Neural progenitor cell (in vitro differentiated cells): ENCODE measurements around the gene TNFRSF1B. TPM values are rescaled to one million over a fixed set of nuclear protein-coding genes. Genes with fewer than 3 reads are reported as not detected.

Experiments
- DNase-seq: peaks from one replicate; pipeline ENCODE4 v3.0.0-alpha.2; 2016; ENCODE audit warnings: low spot score
- H2AFZ ChIP-seq: fragments of 200-600 bp; sonication (generic); replicated peaks from 2 replicates; pipeline ENCODE4 v1.6.1; 2016; ENCODE audit warnings: antibody characterized with exemption
- H3F3A ChIP-seq: fragments of 200-600 bp; sonication (generic); 2 replicates; pipeline ENCODE4 v1.6.1; 2016; ENCODE audit warnings: antibody characterized with exemption, low read depth
- H3K27ac ChIP-seq: fragments of 200-600 bp; sonication (generic); 2 replicates; pipeline ENCODE4 v1.5.1; 2016; ENCODE audit warnings: mild to moderate bottlenecking
- H3K27me3 ChIP-seq: fragments of 200-600 bp; sonication (generic); 2 replicates; pipeline ENCODE4 v1.6.1; 2016; ENCODE audit warnings: mild to moderate bottlenecking, moderate library complexity
- H3K36me3 ChIP-seq: fragments of 200-600 bp; sonication (generic); 2 replicates; pipeline ENCODE4 v1.5.1; 2016
- H3K4me1 ChIP-seq: fragments of 200-600 bp; sonication (generic); 2 replicates; pipeline ENCODE4 v1.6.1; 2016; ENCODE audit warnings: mixed run types
- H3K4me2 ChIP-seq: fragments of 200-600 bp; sonication (generic); 2 replicates; pipeline ENCODE4 v1.6.1; 2016
- H3K4me3 ChIP-seq: fragments of 200-600 bp; sonication (generic); 2 replicates; pipeline ENCODE4 v1.5.1; 2016
- H3K79me2 ChIP-seq: fragments of 200-600 bp; sonication (generic); 2 replicates; pipeline ENCODE4 v1.6.1; 2016; ENCODE audit warnings: low read depth
- H3K9ac ChIP-seq: fragments of 200-600 bp; sonication (generic); 2 replicates; pipeline ENCODE4 v1.6.1; 2016
- H3K9me3 ChIP-seq: fragments of 200-600 bp; sonication (generic); 2 replicates; pipeline ENCODE4 v1.5.1; 2016; ENCODE audit warnings: low read depth
- H4K20me1 ChIP-seq: fragments of 200-600 bp; sonication (generic); 2 replicates; pipeline ENCODE4 v1.6.1; 2016; ENCODE audit warnings: low read depth
- H3K27ac Mint-ChIP-seq: 3 replicates; pipeline ENCODE4 v1.8.0; 2021; ENCODE audit warnings: mixed read lengths
- H3K27me3 Mint-ChIP-seq: 2 replicates; pipeline ENCODE4 v1.8.0; 2022; ENCODE audit warnings: low read depth, mild to moderate bottlenecking, inconsistent platforms, moderate library complexity, mixed read lengths; ENCODE audit not compliant: insufficient read depth
- H3K36me3 Mint-ChIP-seq: 3 replicates; pipeline ENCODE4 v1.8.0; 2021; ENCODE audit warnings: mixed read lengths
- H3K4me1 Mint-ChIP-seq: 3 replicates; pipeline ENCODE4 v1.8.0; 2021; ENCODE audit warnings: mixed read lengths
- H3K4me3 Mint-ChIP-seq: 3 replicates; pipeline ENCODE4 v1.8.0; 2021; ENCODE audit warnings: mild to moderate bottlenecking, moderate library complexity, mixed read lengths
- H3K9me3 Mint-ChIP-seq: 3 replicates; pipeline ENCODE4 v1.8.0; 2020; ENCODE audit warnings: mixed read lengths
- CTCF ChIP-seq: fragments of 200-600 bp; sonication (generic); IDR thresholded peaks from 2 replicates; pipeline ENCODE4 v1.5.1; 2017; ENCODE audit warnings: antibody characterized with exemption, mild to moderate bottlenecking
- EZH2 ChIP-seq: fragments of 200-600 bp; sonication (generic); IDR thresholded peaks from 2 replicates; pipeline ENCODE4 v1.6.1; 2017; ENCODE audit warnings: antibody characterized with exemption, mild to moderate bottlenecking, moderate library complexity
- EZH2phosphoT487 ChIP-seq: fragments of 200-600 bp; sonication (generic); IDR thresholded peaks from 2 replicates; pipeline ENCODE4 v1.6.1; 2017; ENCODE audit warnings: antibody characterized with exemption
- total RNA-seq: library from RNA; depleted of rRNA; stranded (reverse); fragments of >200 nt; gene quantifications from 2 replicates; pipeline ENCODE4 v1.2.3, GENCODE V29; 2015; ENCODE audit warnings: low replicate concordance

TNFRSF1B gene
- total RNA-seq, 1 donor from 2014 or later = 0.04 TPM

GRCh38 chr1:12203216-12204007 lies 36.6 kb downstream of the TNFRSF1B start:
- no peaks in the 10 kb centered on the region for H3K9me3 Mint-ChIP-seq
- no peaks in the 10 kb centered on the region for H3K36me3 ChIP-seq
- peaks cover 29% of the 10 kb centered on the region for H3K4me1 Mint-ChIP-seq
- H3K4me3 ChIP-seq = no peak overlapping the region
- peak overlapping the region; percentile 13 for H3K27ac Mint-ChIP-seq
- H3K36me3 Mint-ChIP-seq = no peaks in the 10 kb centered on the region
- H3K79me2 ChIP-seq = no peaks in the 10 kb centered on the region
- H3K27ac ChIP-seq = no peak overlapping the region
- H3K27me3 Mint-ChIP-seq = peaks cover 6% of the 10 kb centered on the region
- no peak for DNase-seq
- no peak overlapping the region for H3K9ac ChIP-seq
- no peaks in the 10 kb centered on the region for H3F3A ChIP-seq
- no peaks in the 10 kb centered on the region for H3K27me3 ChIP-seq
- TF ChIP-seq CTCF (no peak), EZH2phosphoT487 (no peak), EZH2 (no peak)
- no peaks in the 10 kb centered on the region for H3K9me3 ChIP-seq
- no peak overlapping the region for H3K4me2 ChIP-seq
- peak overlapping the region; percentile 57 for H2AFZ ChIP-seq
- no peaks in the 10 kb centered on the region for H3K4me1 ChIP-seq
- H4K20me1 ChIP-seq = no peaks in the 10 kb centered on the region
- no peak overlapping the region for H3K4me3 Mint-ChIP-seq

GRCh38 chr1:12204140-12204539 lies 37.3 kb downstream of the TNFRSF1B start:
- H3K36me3 Mint-ChIP-seq = no peaks in the 10 kb centered on the region
- H3K4me1 ChIP-seq = no peaks in the 10 kb centered on the region
- no peaks in the 10 kb centered on the region for H3K36me3 ChIP-seq
- no peak for TF ChIP-seq EZH2
- no peak for TF ChIP-seq EZH2phosphoT487
- no peak for TF ChIP-seq CTCF
- H3K27ac Mint-ChIP-seq = no peak overlapping the region
- H3K4me3 ChIP-seq = no peak overlapping the region
- no peaks in the 10 kb centered on the region for H3K9me3 ChIP-seq
- no peak overlapping the region for H3K9ac ChIP-seq
- peaks cover 31% of the 10 kb centered on the region for H3K4me1 Mint-ChIP-seq
- H3K27ac ChIP-seq = no peak overlapping the region
- peaks cover 10% of the 10 kb centered on the region for H3K27me3 Mint-ChIP-seq
- no peaks in the 10 kb centered on the region for H3K27me3 ChIP-seq
- no peaks in the 10 kb centered on the region for H3K9me3 Mint-ChIP-seq
- H3K79me2 ChIP-seq = no peaks in the 10 kb centered on the region
- no peaks in the 10 kb centered on the region for H3F3A ChIP-seq
- H2AFZ ChIP-seq = peak overlapping the region; percentile 57
- DNase-seq = no peak
- no peaks in the 10 kb centered on the region for H4K20me1 ChIP-seq
- no peak overlapping the region for H3K4me2 ChIP-seq
- no peak overlapping the region for H3K4me3 Mint-ChIP-seq

- H3K4me1 Mint-ChIP-seq = peaks cover 24% of the 10 kb centered on the region
- Histone ChIP-seq H3K79me2 (no peaks in the 10 kb centered on the region), H3K4me2 (no peak overlapping the region), H3K36me3 (no peaks in the 10 kb centered on the region), H2AFZ (no peak overlapping the region), H3K27ac (no peak overlapping the region), H3K9me3 (no peaks in the 10 kb centered on the region), H3K9ac (no peak overlapping the region), H3F3A (no peaks in the 10 kb centered on the region), H4K20me1 (no peaks in the 10 kb centered on the region), H3K4me1 (no peaks in the 10 kb centered on the region), H3K4me3 (no peak overlapping the region), H3K27me3 (no peaks in the 10 kb centered on the region)
- DNase-seq = no peak
- H3K27ac Mint-ChIP-seq = peak overlapping the region; percentile 50
- H3K4me3 Mint-ChIP-seq = no peak overlapping the region
- no peaks in the 10 kb centered on the region for H3K9me3 Mint-ChIP-seq
- H3K36me3 Mint-ChIP-seq = no peaks in the 10 kb centered on the region
- H3K27me3 Mint-ChIP-seq = peaks cover 10% of the 10 kb centered on the region
- TF ChIP-seq CTCF (no peak), EZH2phosphoT487 (no peak), EZH2 (no peak)
Observed at GRCh38 chr1:12204754-12205658, 38.2 kb downstream of the TNFRSF1B start.
